Neuronal stem cell (in vitro differentiated cells): Measurements from ENCODE around the gene PSTPIP1.

Source experiments
- DNase-seq: peaks from one replicate; pipeline ENCODE4 v3.0.0-alpha.2; 2013; ENCODE audit warnings: low spot score
- H2AFZ ChIP-seq: one replicate; pipeline ENCODE4 v1.6.1; 2013; ENCODE audit warnings: mild to moderate bottlenecking, low read length, inconsistent platforms
- H2AK5ac ChIP-seq: 2 replicates; pipeline ENCODE4 v1.6.1; 2013; ENCODE audit warnings: low read depth, mild to moderate bottlenecking, inconsistent platforms, low read length, moderate library complexity, mixed read lengths
- H2BK120ac ChIP-seq: 2 replicates; pipeline ENCODE4 v1.6.1; 2013; ENCODE audit warnings: low read depth, mild to moderate bottlenecking, inconsistent platforms, low read length, moderate library complexity, mixed read lengths
- H2BK12ac ChIP-seq: one replicate; pipeline ENCODE4 v1.6.1; 2013; ENCODE audit warnings: low read length, inconsistent platforms
- H2BK15ac ChIP-seq: 2 replicates; pipeline ENCODE4 v1.6.1; 2013; ENCODE audit warnings: mild to moderate bottlenecking, low read length, inconsistent platforms, mixed read lengths
- H2BK5ac ChIP-seq: one replicate; pipeline ENCODE4 v1.6.1; 2013; ENCODE audit warnings: inconsistent platforms, mild to moderate bottlenecking, low read length, moderate library complexity
- H3K14ac ChIP-seq: one replicate; pipeline ENCODE4 v1.6.1; 2013; ENCODE audit warnings: low read length, inconsistent platforms
- H3K18ac ChIP-seq: 2 replicates; pipeline ENCODE4 v1.6.1; 2013; ENCODE audit warnings: low read length, inconsistent platforms
- H3K23ac ChIP-seq: 2 replicates; pipeline ENCODE4 v1.6.1; 2013; ENCODE audit warnings: low read depth, mild to moderate bottlenecking, mixed read lengths, low read length, inconsistent platforms; ENCODE audit not compliant: poor library complexity
- H3K27ac ChIP-seq: replicated peaks from 3 replicates; pipeline ENCODE4 v1.5.1; 2013; ENCODE audit warnings: low read length, inconsistent platforms
- H3K27me3 ChIP-seq, 3 experiments: 2 replicates each; pipeline ENCODE4 v1.6.1; 2013; ENCODE audit warnings: low read length in 3 of 3, mild to moderate bottlenecking in 2 of 3, inconsistent platforms in 1 of 3, low read depth in 1 of 3, mixed read lengths in 1 of 3, moderate library complexity in 1 of 3; ENCODE audit not compliant: control insufficient read depth in 3 of 3, insufficient read depth in 3 of 3
- H3K36me3 ChIP-seq, 2 donors: replicated peaks in 1 of 2; 2 replicates each; pipeline ENCODE4 v1.6.1; 2013; ENCODE audit warnings: low read length in 2 of 2; ENCODE audit not compliant: control insufficient read depth in 2 of 2, insufficient read depth in 2 of 2
- H3K4ac ChIP-seq: 2 replicates; pipeline ENCODE4 v1.6.1; 2013; ENCODE audit warnings: inconsistent platforms, mild to moderate bottlenecking, low read length, moderate library complexity
- H3K4me1 ChIP-seq, 2 donors: 1 replicate in 1 of 2; 2 replicates in 1 of 2; pipeline ENCODE4 v1.6.1; 2013; ENCODE audit warnings: low read length in 2 of 2, low read depth in 1 of 2; ENCODE audit not compliant: control insufficient read depth in 2 of 2, insufficient read depth in 1 of 2
- H3K4me2 ChIP-seq: one replicate; pipeline ENCODE4 v1.6.1; 2013; ENCODE audit warnings: mild to moderate bottlenecking, low read length, inconsistent platforms; ENCODE audit not compliant: insufficient read depth, poor library complexity, severe bottlenecking
- H3K4me3 ChIP-seq, 2 donors: 2 replicates each; pipeline ENCODE4 v1.5.1; 2013; ENCODE audit warnings: low read length in 2 of 2, mild to moderate bottlenecking in 2 of 2, inconsistent platforms in 1 of 2, moderate library complexity in 1 of 2
- H3K79me1 ChIP-seq: one replicate; pipeline ENCODE4 v1.6.1; 2013; ENCODE audit warnings: low read depth, mild to moderate bottlenecking, inconsistent platforms, low read length, moderate library complexity
- H3K9ac ChIP-seq: one replicate; pipeline ENCODE4 v1.6.1; 2013; ENCODE audit warnings: mild to moderate bottlenecking, low read depth, low read length, inconsistent platforms; ENCODE audit not compliant: poor library complexity
- H3K9me3 ChIP-seq, 2 donors: replicated peaks in 1 of 2; 2 replicates each; pipeline versions ENCODE3 to v1.6.1; 2013; ENCODE audit warnings: low read length in 2 of 2, mild to moderate bottlenecking in 2 of 2, inconsistent platforms in 1 of 2, low read depth in 1 of 2, mixed read lengths in 1 of 2, moderate library complexity in 1 of 2; ENCODE audit not compliant: control insufficient read depth in 2 of 2, insufficient read depth in 1 of 2
- H4K8ac ChIP-seq: one replicate; pipeline ENCODE4 v1.6.1; 2013; ENCODE audit warnings: low read depth, mild to moderate bottlenecking, inconsistent platforms, low read length, moderate library complexity
- H4K91ac ChIP-seq: one replicate; pipeline ENCODE4 v1.6.1; 2013; ENCODE audit warnings: low read length, low read depth, mild to moderate bottlenecking, inconsistent platforms; ENCODE audit not compliant: poor library complexity
- WGBS, 2 donors: extraction: QIAGEN DNeasy Blood & Tissue Kit; methylation state at CpG; one replicate each; pipeline ENCODE4 v1.1.7; 2013; ENCODE audit warnings: missing lambda C conversion rate in 2 of 2, mixed read lengths in 1 of 2; ENCODE audit not compliant: insufficient read length in 2 of 2, insufficient replicate concordance in 1 of 2; ENCODE audit errors: extremely low coverage in 2 of 2; 5-methylcytosine and 5-hydroxymethylcytosine counted together

Gene PSTPIP1

DNA sequence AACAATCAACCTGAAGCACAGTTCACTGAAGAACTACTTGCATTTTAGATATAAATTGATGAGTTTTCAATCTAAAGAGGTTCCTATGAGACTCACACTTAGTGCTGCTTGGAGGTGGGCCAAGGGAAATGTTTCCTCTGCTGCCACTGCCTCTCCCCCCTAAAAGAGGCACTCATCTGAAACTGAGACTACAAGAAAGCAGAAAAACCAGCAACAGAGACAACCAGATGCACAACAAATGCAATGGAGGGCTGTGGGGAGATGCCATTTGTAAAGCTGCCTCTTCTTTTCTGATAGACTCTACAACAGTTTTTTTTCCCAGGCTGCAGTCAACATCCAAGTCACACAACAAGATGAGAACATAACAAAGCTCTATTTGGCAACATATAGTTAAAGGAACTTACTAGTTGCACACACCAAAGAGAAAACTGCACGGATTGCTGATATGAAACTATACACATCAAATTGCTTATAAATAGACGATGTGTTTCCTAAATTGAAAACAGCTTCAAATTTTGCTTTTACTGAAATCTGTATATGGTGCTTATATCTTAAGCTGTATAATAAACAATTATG, 64.9 kb downstream of the PSTPIP1 start:
- Histone ChIP-seq H3K36me3 (peaks cover 2 to 49% of the 10 kb centered on the region in 2 donors), H2AK5ac (no peak overlapping the region), H2BK5ac (no peak overlapping the region), H2BK15ac (no peak overlapping the region), H3K23ac (no peak overlapping the region), H3K18ac (no peak overlapping the region), H4K8ac (no peak overlapping the region), H3K4ac (no peak overlapping the region), H3K27ac (no peak overlapping the region), H3K4me1 (peaks cover 0 to 10% of the 10 kb centered on the region in 2 donors), H2BK12ac (no peak overlapping the region), H3K9ac (no peak overlapping the region), H3K4me3 (no peak overlapping the region), H2AFZ (no peak overlapping the region), H3K4me2 (no peak overlapping the region), H3K79me1 (no peaks in the 10 kb centered on the region), H3K9me3 (no peaks in the 10 kb centered on the region), H4K91ac (no peak overlapping the region), H3K27me3 (no peaks in the 10 kb centered on the region), H3K14ac (no peak overlapping the region), H2BK120ac (no peak overlapping the region)
- WGBS, 2 donors, result no CpG with 5 or more reads among the region's 2 CpGs
- no peak for DNase-seq

- Histone ChIP-seq H3K18ac (no peak overlapping the region), H3K23ac (no peak overlapping the region), H3K4ac (no peak overlapping the region), H3K27me3 (no peaks in the 10 kb centered on the region), H4K8ac (no peak overlapping the region), H3K4me1 (peaks cover 0 to 10% of the 10 kb centered on the region in 2 donors), H3K14ac (no peak overlapping the region), H2AFZ (no peak overlapping the region), H2BK5ac (no peak overlapping the region), H3K4me2 (no peak overlapping the region), H3K9ac (no peak overlapping the region), H2BK15ac (no peak overlapping the region), H2BK120ac (no peak overlapping the region), H3K36me3 (peaks cover 2 to 42% of the 10 kb centered on the region in 2 donors), H3K79me1 (no peaks in the 10 kb centered on the region), H2AK5ac (no peak overlapping the region), H2BK12ac (no peak overlapping the region), H3K27ac (no peak overlapping the region), H4K91ac (no peak overlapping the region), H3K4me3 (no peak overlapping the region), H3K9me3 (no peaks in the 10 kb centered on the region)
- no peak for DNase-seq
These were observed 65.6 kb downstream of the PSTPIP1 start for GRCh38 chr15:77060546-77060945.

- H3K4ac ChIP-seq, result no peak overlapping the region
- no peak overlapping the region for H4K8ac ChIP-seq
- H3K27me3 ChIP-seq, result no peaks in the 10 kb centered on the region
- H2AFZ ChIP-seq, result no peak overlapping the region
- no peak overlapping the region for H3K27ac ChIP-seq
- H4K91ac ChIP-seq, result no peak overlapping the region
- no peaks in the 10 kb centered on the region for H3K79me1 ChIP-seq
- H3K4me3 ChIP-seq, result no peak overlapping the region
- H3K14ac ChIP-seq, result no peak overlapping the region
- no peaks in the 10 kb centered on the region for H3K9me3 ChIP-seq
- no peak overlapping the region for H3K4me2 ChIP-seq
- peaks cover 6 to 10% of the 10 kb centered on the region in 2 donors for H3K4me1 ChIP-seq
- no peak overlapping the region for H3K9ac ChIP-seq
- H2AK5ac ChIP-seq, result no peak overlapping the region
- no peak overlapping the region for H2BK120ac ChIP-seq
- H2BK15ac ChIP-seq, result no peak overlapping the region
- H3K18ac ChIP-seq, result no peak overlapping the region
- no peak overlapping the region for H2BK5ac ChIP-seq
- no peak overlapping the region for H2BK12ac ChIP-seq
- H3K23ac ChIP-seq, result no peak overlapping the region
- peaks cover 0 to 34% of the 10 kb centered on the region in 2 donors for H3K36me3 ChIP-seq
- DNase-seq, result no peak
These were observed 68.3 kb downstream of the PSTPIP1 start for GRCh38 chr15:77063249-77063648.

DNA sequence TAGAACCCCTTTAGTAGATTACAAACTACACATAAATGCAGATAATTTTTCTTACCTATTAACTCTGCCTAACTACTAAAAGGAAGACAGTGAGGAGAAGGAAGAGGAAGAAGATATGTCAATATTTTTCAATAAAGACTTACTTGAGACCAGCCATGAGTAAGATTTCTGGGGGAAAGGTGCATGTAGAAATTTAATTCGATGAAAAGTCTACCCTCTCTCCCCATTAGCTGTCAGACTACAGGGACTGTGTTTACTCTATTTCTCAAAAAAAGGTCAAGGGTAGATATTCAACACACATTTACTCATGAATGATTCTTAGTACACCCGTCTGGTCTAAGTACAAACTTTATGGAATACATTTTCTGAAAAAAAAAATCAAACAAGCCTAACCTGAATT, 69.1 kb downstream of the PSTPIP1 start:
- Histone ChIP-seq H4K91ac (no peak overlapping the region), H2BK15ac (no peak overlapping the region), H3K14ac (no peak overlapping the region), H2AFZ (no peak overlapping the region), H3K36me3 (peaks cover 2 to 38% of the 10 kb centered on the region in 2 donors), H3K4ac (no peak overlapping the region), H3K4me1 (peaks cover 6 to 10% of the 10 kb centered on the region in 2 donors), H3K4me2 (no peak overlapping the region), H3K27ac (no peak overlapping the region), H2BK12ac (no peak overlapping the region), H3K4me3 (no peak overlapping the region), H2BK5ac (no peak overlapping the region), H4K8ac (no peak overlapping the region), H3K23ac (no peak overlapping the region), H3K9ac (no peak overlapping the region), H3K79me1 (no peaks in the 10 kb centered on the region), H2AK5ac (no peak overlapping the region), H3K18ac (no peak overlapping the region), H2BK120ac (no peak overlapping the region), H3K27me3 (no peaks in the 10 kb centered on the region), H3K9me3 (no peaks in the 10 kb centered on the region)
- WGBS, 2 donors, result no CpG with 5 or more reads among the region's 2 CpGs
- DNase-seq, result no peak
